Stomach (tissue), 9 donors: ENCODE data around the gene ANG. TPM values are rescaled to one million over a fixed set of nuclear protein-coding genes. Genes with fewer than 3 reads are reported as not detected.

Source experiments
- DNase-seq, 2 donors: peaks; one replicate each; pipeline versions ENCODE4 v3.0.0 to v3.0.0-alpha.2; 2013 to 2019
- H3K27ac ChIP-seq, 5 donors: fragments of 200-600 bp in 4 of 5; sonication (generic) in 4 of 5; one replicate each; pipeline ENCODE4 v1.5.1; 2013 to 2019; ENCODE audit warnings: mild to moderate bottlenecking in 1 of 5, moderate library complexity in 1 of 5
- H3K27me3 ChIP-seq, 3 donors: fragments of 200-600 bp; sonication (generic); one replicate each; pipeline ENCODE4 v1.5.1; 2017 to 2019; ENCODE audit warnings: mixed run types in 1 of 3
- H3K36me3 ChIP-seq, 4 donors: fragments of 200-600 bp; sonication (generic); 1 replicate in 3 of 4; 2 replicates in 1 of 4; pipeline ENCODE4 v1.5.1; 2016 to 2019
- H3K4me1 ChIP-seq, 4 donors: fragments of 200-600 bp; sonication (generic); one replicate each; pipeline ENCODE4 v1.5.1; 2016 to 2019
- H3K4me3 ChIP-seq, 4 donors: fragments of 200-600 bp; sonication (generic) in 3 of 4; one replicate each; pipeline ENCODE4 v1.5.1; 2016 to 2019; ENCODE audit warnings: mild to moderate bottlenecking in 1 of 4
- H3K9me3 ChIP-seq, 4 donors: fragments of 200-600 bp; sonication (generic); one replicate each; pipeline ENCODE4 v1.5.1; 2016 to 2019
- EP300 ChIP-seq: sonication (generic); formaldehyde crosslinking; IDR thresholded peaks from one replicate; pipeline ENCODE4 v1.6.1; 2017; ENCODE audit warnings: antibody characterized with exemption
- POLR2A ChIP-seq, 4 donors: fragments of 450-650 bp; IDR thresholded peaks; one replicate each; pipeline ENCODE4 v1.6.1; 2016; ENCODE audit warnings: antibody characterized with exemption in 4 of 4, control low read depth in 2 of 4, mild to moderate bottlenecking in 1 of 4, moderate library complexity in 1 of 4
- POLR2AphosphoS5 ChIP-seq, 3 donors: sonication (generic); formaldehyde crosslinking; IDR thresholded peaks; one replicate each; pipeline ENCODE4 v1.6.1; 2016; ENCODE audit warnings: antibody characterized with exemption in 3 of 3
- WGBS, 5 donors: extraction: QIAGEN DNeasy Blood & Tissue Kit in 3 of 5; methylation state at CpG; one replicate each; pipeline versions ENCODE4 v1.1.5 to v1.1.7; 2013 to 2018; 5-methylcytosine and 5-hydroxymethylcytosine counted together
- intact Hi-C: fragments of 100-400 bp; cut with DNase I; formaldehyde crosslinking; loops from one replicate; pipeline ENCODE4 v1.15.1; 2023; ENCODE audit warnings: low total_unique reads
- polyA plus RNA-seq, 3 donors: library from polyadenylated mRNA; stranded (reverse); fragments of 200-250 nt; gene quantifications; one replicate each; pipeline ENCODE4 v1.2.3, GENCODE V29; 2013
- total RNA-seq, 5 donors: library from RNA; depleted of rRNA; stranded (reverse); fragments of >200 nt; gene quantifications; one replicate each; pipeline versions ENCODE4 v1.1.0 to v1.2.3, GENCODE V29; 2014 to 2016
- TF ChIP-seq, protein P1 (sequence below), 7 experiments: fragments of 450-650 bp in 4 of 7; fragments of 200-600 bp in 3 of 7; sonication (generic) in 3 of 7; IDR thresholded peaks; one replicate each; pipeline ENCODE4 v1.5.1; 2016 to 2019; ENCODE audit warnings: antibody characterized with exemption in 7 of 7, control low read depth in 2 of 7, mild to moderate bottlenecking in 1 of 7
- donor health status: healthy with polysubstance abuse.
- donor health status: Bipolar disorder and iron deficiency.
- donor health status: healthy.

The ANG gene
- total and polyA plus RNA-seq, 8 donors: 0.58 to 46.1 (median 31.3) TPM

DNA sequence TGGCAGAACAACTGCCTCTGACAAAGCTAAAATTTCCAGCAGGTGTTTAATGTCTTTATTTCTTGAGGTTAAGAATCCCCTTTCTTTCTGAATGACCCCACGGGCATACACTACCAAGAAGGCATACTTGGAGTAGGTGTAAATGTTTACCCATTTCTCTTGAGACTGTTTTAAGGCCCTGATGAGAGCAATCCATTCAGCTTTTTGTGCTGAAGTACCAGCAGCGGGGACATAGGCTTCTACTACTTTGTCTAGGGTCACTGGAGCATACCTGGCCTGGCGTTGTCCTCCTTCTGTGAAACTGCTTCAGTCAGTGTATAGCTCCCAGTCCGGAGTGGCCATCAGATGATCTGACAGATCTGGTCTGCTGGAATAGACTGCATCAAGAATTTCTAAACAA, 22.7 kb downstream of the ANG start:
- H3K27me3 ChIP-seq: no peaks in the 10 kb centered on the region
- WGBS, 5 donors: 41 to 67% (median 48%) methylated on average over 4 of the region's 4 CpGs
- intact Hi-C loops: no loop called here
- H3K4me1 ChIP-seq: peaks cover 8 to 47% (median 26%) of the 10 kb centered on the region in 4 donors
- H3K9me3 ChIP-seq: peaks cover 0 to 2% (median 0%) of the 10 kb centered on the region in 4 donors
- no peak for DNase-seq
- peak overlapping the region; percentile 16 to 91 (median 66) for H3K27ac ChIP-seq
- H3K36me3 ChIP-seq: no peaks in the 10 kb centered on the region
- no peak for TF ChIP-seq POLR2A (IDR thresholded peaks at IDR 0.05)
- TF ChIP-seq POLR2AphosphoS5 (IDR thresholded peaks at IDR 0.05): no peak
- TF ChIP-seq EP300: no peak
- TF ChIP-seq, protein P1, sequence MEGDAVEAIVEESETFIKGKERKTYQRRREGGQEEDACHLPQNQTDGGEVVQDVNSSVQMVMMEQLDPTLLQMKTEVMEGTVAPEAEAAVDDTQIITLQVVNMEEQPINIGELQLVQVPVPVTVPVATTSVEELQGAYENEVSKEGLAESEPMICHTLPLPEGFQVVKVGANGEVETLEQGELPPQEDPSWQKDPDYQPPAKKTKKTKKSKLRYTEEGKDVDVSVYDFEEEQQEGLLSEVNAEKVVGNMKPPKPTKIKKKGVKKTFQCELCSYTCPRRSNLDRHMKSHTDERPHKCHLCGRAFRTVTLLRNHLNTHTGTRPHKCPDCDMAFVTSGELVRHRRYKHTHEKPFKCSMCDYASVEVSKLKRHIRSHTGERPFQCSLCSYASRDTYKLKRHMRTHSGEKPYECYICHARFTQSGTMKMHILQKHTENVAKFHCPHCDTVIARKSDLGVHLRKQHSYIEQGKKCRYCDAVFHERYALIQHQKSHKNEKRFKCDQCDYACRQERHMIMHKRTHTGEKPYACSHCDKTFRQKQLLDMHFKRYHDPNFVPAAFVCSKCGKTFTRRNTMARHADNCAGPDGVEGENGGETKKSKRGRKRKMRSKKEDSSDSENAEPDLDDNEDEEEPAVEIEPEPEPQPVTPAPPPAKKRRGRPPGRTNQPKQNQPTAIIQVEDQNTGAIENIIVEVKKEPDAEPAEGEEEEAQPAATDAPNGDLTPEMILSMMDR (IDR thresholded peaks at IDR 0.05): no peak
- H3K4me3 ChIP-seq: no peak overlapping the region

DNA sequence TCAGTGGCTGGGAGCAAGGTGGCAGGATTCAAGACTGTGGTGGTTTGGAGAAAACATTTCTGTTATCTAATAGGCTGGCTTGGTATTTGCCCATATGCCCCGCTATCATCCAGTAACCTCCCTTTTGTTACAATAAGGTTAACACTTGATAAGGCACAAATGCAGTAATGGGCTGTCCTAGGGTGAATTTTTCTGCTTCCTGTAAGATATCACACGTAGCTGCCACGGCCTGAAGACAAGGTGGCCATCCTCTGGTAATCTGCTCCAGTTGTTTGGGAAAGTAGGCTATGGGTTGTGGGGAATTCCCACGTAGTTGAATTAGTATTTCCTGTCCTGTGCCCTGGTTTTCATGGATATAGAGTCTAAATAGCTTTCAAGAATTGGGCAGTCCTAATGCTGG, 23.1 kb downstream of the ANG start:
- peak in 2 of 3 donors; percentile 77 to 82 for TF ChIP-seq POLR2AphosphoS5 (IDR thresholded peaks at IDR 0.05)
- TF ChIP-seq, protein P1 (IDR thresholded peaks at IDR 0.05): no peak
- H3K4me3 ChIP-seq: no peak overlapping the region
- intact Hi-C loops: no loop called here
- no peaks in the 10 kb centered on the region for H3K27me3 ChIP-seq
- no peaks in the 10 kb centered on the region for H3K36me3 ChIP-seq
- H3K9me3 ChIP-seq: no peaks in the 10 kb centered on the region
- H3K4me1 ChIP-seq: peaks cover 8 to 47% (median 26%) of the 10 kb centered on the region in 4 donors
- WGBS, 5 donors: 10 to 37% (median 24%) methylated on average over 4 of the region's 4 CpGs
- peak overlapping the region in 4 of 5 donors; percentile 16 to 91 (median 72) for H3K27ac ChIP-seq
- DNase-seq: no peak

DNA sequence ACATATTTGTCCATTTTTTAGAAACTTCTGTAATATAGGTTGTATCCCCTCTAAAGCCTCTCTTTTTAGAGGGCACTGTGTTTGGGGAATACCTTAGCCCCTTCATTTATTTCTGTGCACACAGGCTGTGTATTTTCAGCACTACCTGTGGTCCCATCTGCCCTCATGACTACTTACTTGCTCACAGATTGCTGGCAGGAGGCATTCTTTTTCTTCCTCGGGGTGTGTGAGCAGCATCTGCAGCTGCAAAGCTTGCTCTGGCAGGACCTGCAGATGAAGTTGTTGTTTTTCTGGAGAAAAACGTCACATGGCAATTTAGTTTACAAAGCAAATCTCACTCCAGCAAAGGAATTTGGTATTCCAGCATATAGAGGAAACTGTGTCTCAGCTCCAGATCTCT, 24.3 kb downstream of the ANG start:
- intact Hi-C loops: no loop called here
- no peaks in the 10 kb centered on the region for H3K36me3 ChIP-seq
- no peaks in the 10 kb centered on the region for H3K27me3 ChIP-seq
- 19 to 29% (median 25%) methylated on average over 2 of the region's 2 CpGs for WGBS, 5 donors
- H3K27ac ChIP-seq: peak overlapping the region; percentile 10 to 91 (median 79)
- TF ChIP-seq, protein P1 (IDR thresholded peaks at IDR 0.05): no peak
- no peak for TF ChIP-seq POLR2A (IDR thresholded peaks at IDR 0.05)
- H3K4me1 ChIP-seq: peaks cover 8 to 49% (median 23%) of the 10 kb centered on the region in 4 donors
- H3K4me3 ChIP-seq: no peak overlapping the region
- no peaks in the 10 kb centered on the region for H3K9me3 ChIP-seq
- no peak for DNase-seq

DNA sequence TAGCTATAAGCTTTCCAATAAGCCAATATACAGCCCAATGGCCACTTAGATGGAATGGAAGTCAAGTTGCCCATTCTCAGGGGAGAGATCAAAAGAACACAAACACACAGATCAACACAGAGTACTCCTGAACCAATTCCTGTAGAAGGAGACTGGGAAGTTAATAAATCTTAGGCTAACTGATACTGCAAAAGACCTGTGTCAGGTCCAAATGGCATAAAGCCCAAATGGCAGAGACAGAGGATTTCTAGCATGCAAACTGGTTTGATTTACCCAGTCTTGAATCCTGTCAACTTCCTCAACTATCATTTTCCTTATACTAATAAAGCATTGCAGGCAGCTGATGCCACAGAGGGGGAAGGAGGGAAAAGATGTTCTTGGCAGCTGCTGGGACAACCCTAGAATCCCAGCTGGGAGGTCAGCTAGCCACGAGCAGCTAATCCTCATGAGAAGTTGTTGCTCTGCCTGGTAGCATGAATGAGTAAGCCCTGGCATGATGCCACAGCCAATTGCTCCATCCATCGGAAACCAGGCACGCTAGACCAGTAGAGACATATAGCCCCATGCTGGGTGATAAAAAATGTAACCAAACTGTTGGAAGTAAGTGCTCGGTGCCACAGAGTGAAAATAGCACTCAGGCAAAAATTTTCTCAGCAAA, 26.2 kb downstream of the ANG start:
- Histone ChIP-seq H3K27me3 (no peaks in the 10 kb centered on the region), H3K4me1 (peaks cover 12 to 56% (median 29%) of the 10 kb centered on the region in 4 donors), H3K9me3 (no peaks in the 10 kb centered on the region), H3K27ac (peak overlapping the region; percentile 47 to 91 (median 79)), H3K4me3 (no peak overlapping the region), H3K36me3 (no peaks in the 10 kb centered on the region)
- 2 to 20% (median 17%) methylated on average over 4 of the region's 4 CpGs for WGBS, 5 donors
- intact Hi-C loops: no loop called here
- peak; percentile 46 to 91 for DNase-seq
- TF ChIP-seq POLR2AphosphoS5 (IDR thresholded peaks at IDR 0.05): peak in 2 of 3 donors; percentile 65 to 69
- TF ChIP-seq, protein P1 (IDR thresholded peaks at IDR 0.05): no peak
